Motor neuron (in vitro differentiated cells): ENCODE measurements around the gene TELO2. TPM values are rescaled to one million over a fixed set of nuclear protein-coding genes. Genes with fewer than 3 reads are reported as not detected.
"Not testable (repeated sequence)": the region's sequence is repeated elsewhere in the genome, so short reads cannot be mapped to it uniquely, and the experiment has no call there.

Experiments used
- ATAC-seq, 8 experiments: fragments of 200-7000 bp; cut with Tn5 transposase; replicated peaks in 6 of 8; 2 replicates each; pipeline ENCODE4 v1.8.0; 2021; ENCODE audit warnings: mild to moderate bottlenecking in 8 of 8, moderate library complexity in 8 of 8
- H3K27ac ChIP-seq, 2 donors: fragments of 250-450 bp; sonication (Bioruptor Pico); 2 replicates each; pipeline ENCODE4 v1.9.0; 2021; ENCODE audit warnings: antibody characterized with exemption in 2 of 2, mild to moderate bottlenecking in 2 of 2, moderate library complexity in 1 of 2
- H3K4me1 ChIP-seq, 2 donors: fragments of 250-450 bp; sonication (Bioruptor Pico); replicated peaks in 1 of 2; 2 replicates each; pipeline ENCODE4 v1.6.1; 2021; ENCODE audit warnings: antibody characterized with exemption in 2 of 2, mild to moderate bottlenecking in 2 of 2, moderate library complexity in 1 of 2
- H3K4me3 ChIP-seq, 5 donors: fragments of 250-450 bp; sonication (Bioruptor Pico); 2 replicates each; pipeline ENCODE4 v1.9.0; 2021; ENCODE audit warnings: antibody characterized with exemption in 5 of 5, mild to moderate bottlenecking in 5 of 5, moderate library complexity in 4 of 5
- WGBS, 10 experiments: fragments of 450-650 bp; shearing (Covaris generic); methylation state at CpG; one replicate each; pipeline ENCODE4 v1.0.0; 2022; 5-methylcytosine and 5-hydroxymethylcytosine counted together
- in situ Hi-C, 9 experiments: fragments of 400-800 bp; cut with MboI; loops; one replicate each; pipeline ENCODE4 v1.15.0; 2021; ENCODE audit warnings: low sequenced_read_pairs in 9 of 9, low pct_unique_long_range_greater_than_20kb in 2 of 9; ENCODE audit not compliant: unreplicated experiment in 9 of 9
- total RNA-seq, 8 experiments: library from RNA; unstranded; fragments of 300-600 nt; gene quantifications; 2 replicates each; pipeline versions ENCODE4 v1.2.3 to v1.2.4, GENCODE V29; 2022

TELO2 gene
- total RNA-seq, 8 experiments from 2014 or later, result 8.1 to 37.8 (median 15.2) TPM

DNA sequence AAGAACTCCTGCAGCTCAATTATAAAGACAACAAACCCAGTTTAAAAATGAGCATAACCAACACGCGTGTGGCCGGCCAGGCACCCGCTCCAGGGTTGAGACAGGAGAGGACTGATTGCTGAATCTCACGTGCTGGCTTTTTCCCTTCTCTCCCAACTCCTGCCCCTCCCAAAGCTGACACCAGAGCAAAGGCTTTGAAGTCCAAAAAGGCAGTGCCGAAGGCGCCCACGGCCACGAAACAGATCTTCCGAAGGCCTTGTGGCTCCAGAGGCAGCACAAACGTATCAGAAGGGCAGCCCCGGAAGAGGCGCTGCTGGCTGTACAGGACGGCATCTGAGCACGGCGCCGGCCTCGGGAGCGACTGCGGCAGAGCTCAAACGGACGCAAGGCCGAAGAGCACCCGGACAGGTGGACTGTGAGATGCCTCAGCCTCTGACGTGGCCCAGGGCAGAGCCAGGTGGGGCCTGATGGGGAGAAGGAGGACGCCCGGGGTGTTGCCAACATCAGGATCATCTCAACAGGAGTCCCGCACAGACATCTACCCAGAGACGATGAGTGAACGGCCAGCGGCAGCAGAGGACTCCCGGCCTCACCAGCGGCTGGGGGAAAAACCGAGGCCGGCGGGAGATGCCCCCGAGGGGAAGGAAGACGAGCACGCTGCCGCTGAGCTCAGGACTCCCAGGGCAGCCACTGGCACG is 28.8 kb upstream of the TELO2 start:
- Histone ChIP-seq H3K4me3 (no peak overlapping the region), H3K4me1 (no peaks in the 10 kb centered on the region), H3K27ac (no peak overlapping the region)
- WGBS, 10 experiments, result 60 to 100% (median 87%) methylated on average over 1 to 15 of the region's 41 CpGs; no CpG with 5 or more reads in 1 of the 10 experiments
- ATAC-seq, result peak in 1 of 8 experiments; percentile 24
- in situ Hi-C loops, result no loop called here

GRCh38 chr16:1464894-1465566 is 28.1 kb upstream of the TELO2 start:
- H3K27ac ChIP-seq, result no peak overlapping the region
- no peak for ATAC-seq
- H3K4me1 ChIP-seq, result no peaks in the 10 kb centered on the region
- H3K4me3 ChIP-seq, result no peak overlapping the region
- WGBS, 10 experiments, result 80 to 100% (median 88%) methylated on average over 1 to 4 of the region's 33 CpGs; no CpG with 5 or more reads in 6 of the 10 experiments
- in situ Hi-C loops, result no loop called here

- ATAC-seq, result no peak
- H3K27ac ChIP-seq, result no peak overlapping the region
- 67% methylated on average over 3 of the region's 13 CpGs; no CpG with 5 or more reads in 9 of the 10 experiments for WGBS, 10 experiments
- in situ Hi-C loops, result no loop called here
- no peaks in the 10 kb centered on the region for H3K4me1 ChIP-seq
- no peak overlapping the region for H3K4me3 ChIP-seq
Observed at GRCh38 chr16:1465567-1465915, 27.6 kb upstream of the TELO2 start.

GRCh38 chr16:1466054-1466453 is 27.1 kb upstream of the TELO2 start:
- Histone ChIP-seq H3K27ac (no peak overlapping the region), H3K4me1 (no peaks in the 10 kb centered on the region), H3K4me3 (no peak overlapping the region)
- no peak for ATAC-seq
- 53 to 100% methylated on average over 1 to 3 of the region's 24 CpGs; no CpG with 5 or more reads in 8 of the 10 experiments for WGBS, 10 experiments
- in situ Hi-C loops, result no loop called here

- no peaks in the 10 kb centered on the region for H3K4me1 ChIP-seq
- no peak overlapping the region for H3K4me3 ChIP-seq
- in situ Hi-C loops, result no loop called here
- 70 to 100% (median 83%) methylated on average over 1 to 4 of the region's 14 CpGs; no CpG with 5 or more reads in 6 of the 10 experiments for WGBS, 10 experiments
- ATAC-seq, result peak in 2 of 8 experiments; percentile 35 to 55
- no peak overlapping the region for H3K27ac ChIP-seq
Observed at GRCh38 chr16:1466968-1467521, 26.1 kb upstream of the TELO2 start.

DNA sequence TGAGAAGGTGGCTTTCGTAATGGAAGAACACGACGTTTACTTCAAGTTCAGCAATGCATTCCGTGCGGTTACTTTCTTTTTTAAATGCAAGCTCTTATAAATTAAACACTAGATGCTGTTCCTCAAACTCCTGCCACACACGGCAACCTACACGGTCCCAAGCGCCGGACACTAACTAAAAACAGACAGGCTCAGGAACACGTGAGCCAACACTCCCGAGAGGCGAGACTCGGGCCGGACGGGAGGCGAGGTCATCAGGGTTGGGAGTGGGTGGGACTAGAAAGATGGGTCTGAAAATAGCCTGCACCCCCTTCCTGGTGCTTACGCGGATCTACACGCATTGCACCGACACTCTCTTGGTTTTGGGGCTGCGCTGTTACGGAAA is 24.7 kb upstream of the TELO2 start:
- in situ Hi-C loops, result no loop called here
- Histone ChIP-seq H3K4me1 (peaks cover 0 to under 1% of the 10 kb centered on the region in 2 donors), H3K27ac (no peak overlapping the region), H3K4me3 (no peak overlapping the region)
- no peak for ATAC-seq
- WGBS, 10 experiments, result 80 to 100% (median 95%) methylated on average over 1 to 9 of the region's 22 CpGs; no CpG with 5 or more reads in 1 of the 10 experiments

DNA sequence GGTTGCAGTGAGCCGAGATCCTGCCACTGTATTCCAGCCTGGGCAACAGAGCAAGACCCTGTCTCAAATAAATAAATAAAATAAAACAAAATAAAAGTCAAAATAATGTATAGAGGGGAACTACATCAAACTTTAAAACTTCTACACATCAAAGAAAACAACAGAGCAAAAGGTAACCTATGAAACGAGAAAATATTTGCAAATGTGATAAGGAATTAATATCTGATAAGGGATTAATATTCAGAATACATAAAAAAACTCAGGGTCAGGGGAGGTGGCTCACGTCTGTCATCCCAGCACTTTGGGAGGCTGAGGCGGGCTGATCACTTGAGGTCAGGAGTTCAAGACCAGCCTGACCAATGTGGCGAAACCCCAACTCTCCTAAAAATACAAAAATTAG is 24.0 kb upstream of the TELO2 start:
- ATAC-seq, H3K27ac ChIP-seq, H3K4me3 ChIP-seq, H3K4me1 ChIP-seq, in situ Hi-C loops: not testable (repeated sequence)
- WGBS, 10 experiments, result 47 to 100% (median 68%) methylated on average over 1 to 4 of the region's 5 CpGs

GRCh38 chr16:1469693-1470201 is 23.4 kb upstream of the TELO2 start:
- WGBS, 10 experiments, result 50 to 100% (median 86%) methylated on average over 2 to 15 of the region's 20 CpGs; no CpG with 5 or more reads in 2 of the 10 experiments
- in situ Hi-C loops, result no loop called here

GRCh38 chr16:1470481-1471251 is 22.5 kb upstream of the TELO2 start:
- peaks cover 8% of the 10 kb centered on the region in 2 donors for H3K4me1 ChIP-seq
- 72 to 100% (median 100%) methylated on average over 1 to 8 of the region's 14 CpGs; no CpG with 5 or more reads in 7 of the 10 experiments for WGBS, 10 experiments
- no peak overlapping the region for H3K4me3 ChIP-seq
- in situ Hi-C loops, result no loop called here
- ATAC-seq, result no peak
- no peak overlapping the region for H3K27ac ChIP-seq

More at GRCh38 chr16:1469693-1470201, 23.4 kb upstream of the TELO2 start:
- peaks cover 6 to 8% of the 10 kb centered on the region in 2 donors for H3K4me1 ChIP-seq
- H3K27ac ChIP-seq, result no peak overlapping the region
- H3K4me3 ChIP-seq, result no peak overlapping the region
- no peak for ATAC-seq

DNA sequence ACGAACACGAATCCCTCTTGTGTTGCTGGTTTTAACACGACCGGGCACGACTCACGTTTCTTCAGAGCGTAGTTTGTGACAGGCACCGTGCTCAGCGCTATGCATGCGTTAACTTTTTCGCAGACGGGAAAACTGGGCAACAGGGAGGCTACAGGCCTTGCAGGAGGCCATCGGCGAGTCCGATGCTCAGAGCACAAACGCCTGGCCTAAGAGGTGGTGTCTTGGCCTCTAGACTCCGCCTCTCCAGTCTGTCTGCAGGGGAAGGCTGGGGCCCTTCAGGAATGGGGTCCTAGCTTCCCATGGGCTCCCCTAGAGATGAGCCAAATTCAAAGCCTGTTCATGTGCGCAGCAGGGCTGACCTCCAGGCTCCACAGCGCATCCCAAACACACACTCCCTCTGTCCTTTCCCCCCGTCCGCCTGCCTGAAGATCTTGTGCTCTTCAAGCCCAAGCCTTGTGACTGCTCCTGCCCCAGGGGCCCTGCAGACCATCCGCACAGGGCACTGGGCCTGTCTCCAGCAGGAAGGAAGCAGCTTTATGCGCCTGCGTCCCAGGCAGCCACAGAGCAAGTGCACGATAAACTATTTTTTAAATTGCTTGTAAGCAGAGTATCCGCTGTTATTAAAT is 21.5 kb upstream of the TELO2 start:
- in situ Hi-C loops, result no loop called here
- WGBS, 10 experiments, result 82 to 100% (median 91%) methylated on average over 1 to 14 of the region's 26 CpGs; no CpG with 5 or more reads in 1 of the 10 experiments
- H3K27ac ChIP-seq, result no peak overlapping the region

GRCh38 chr16:1472974-1473373 is 20.2 kb upstream of the TELO2 start:
- H3K4me1 ChIP-seq, result peaks cover 8 to 11% of the 10 kb centered on the region in 2 donors
- in situ Hi-C loops, result no loop called here
- no peak for ATAC-seq
- WGBS, 10 experiments, result 0 to 84% (median 33%) methylated on average over 1 to 3 of the region's 3 CpGs; no CpG with 5 or more reads in 3 of the 10 experiments
- H3K4me3 ChIP-seq, result no peak overlapping the region
- H3K27ac ChIP-seq, result no peak overlapping the region

More for the DNA sequence above, 21.5 kb upstream of the TELO2 start:
- no peak overlapping the region for H3K4me3 ChIP-seq
- no peak for ATAC-seq
- peaks cover 8 to 11% of the 10 kb centered on the region in 2 donors for H3K4me1 ChIP-seq

DNA sequence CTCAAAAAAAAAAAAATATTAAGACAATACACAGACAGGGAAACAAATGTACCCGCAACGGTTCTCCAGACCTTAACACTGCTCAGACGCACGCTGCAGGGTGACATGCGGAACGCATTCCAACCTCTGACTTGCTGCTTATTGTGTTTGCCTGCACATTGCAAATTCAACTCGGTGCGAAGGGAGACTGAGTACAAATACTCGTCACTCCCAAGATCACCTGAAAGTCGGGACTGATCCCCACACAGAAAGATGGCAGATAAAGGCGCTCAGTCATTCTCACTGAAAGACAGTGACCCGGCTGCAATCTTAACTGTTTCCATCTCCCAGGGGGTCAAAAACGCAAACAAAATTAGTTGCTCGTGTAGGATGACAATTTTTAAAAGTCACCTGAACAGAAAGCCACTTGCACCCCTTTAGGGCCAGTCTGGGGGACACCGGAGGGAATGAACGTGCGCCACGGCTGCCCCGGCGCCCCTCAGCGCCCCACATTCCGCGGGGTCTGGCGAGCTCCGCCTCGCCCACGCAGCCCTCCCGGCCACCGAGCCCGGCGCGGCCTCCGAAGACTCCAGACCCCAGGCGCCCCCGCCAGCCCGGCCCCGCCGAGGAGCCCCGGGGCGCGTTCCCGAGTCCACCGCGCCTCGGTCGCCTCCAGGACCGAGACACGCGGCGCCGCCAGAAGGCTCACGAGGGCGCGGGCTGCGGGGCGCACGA is 18.9 kb upstream of the TELO2 start:
- ATAC-seq, result peak in 5 of 8 experiments; percentile 21 to 40 (median 38)
- Histone ChIP-seq H3K27ac (peak overlapping the region in 1 of 2 donors; percentile 94), H3K4me1 (peaks cover 8 to 11% of the 10 kb centered on the region in 2 donors), H3K4me3 (peak overlapping the region; percentile 64 to 100 (median 83))
- WGBS, 10 experiments, result 0 to 60% (median 18%) methylated on average over 2 to 15 of the region's 57 CpGs; no CpG with 5 or more reads in 1 of the 10 experiments
- in situ Hi-C loops, result no loop called here
